ENCODE results near the gene INSL3. TPM values are rescaled to one million over a fixed set of nuclear protein-coding genes. Genes with fewer than 3 reads are reported as not detected.

INSL3 gene
- total RNA-seq (2022; extraction: Qiagen RNA extraction; ENCODE audit: low read depth): 0.30 to 0.59 TPM (median 0.52 TPM) in 5 replicates

GRCh38 chr19:17821190-17821589 lies at the start of gene INSL3:
Gene INSL3 (minus strand): TSS chr19:17821519. CDS start chr19:17821506, 13 bp downstream.

GRCh38 chr19:17859533-17860330 lies 38.4 kb upstream of the INSL3 start, which contains the start of gene RPL18A:
Gene RPL18A (plus strand): TSS chr19:17859910. CDS start chr19:17859957, 47 bp downstream.

GRCh38 chr19:17847538-17848366 lies 26.4 kb upstream of the INSL3 start, which contains the start of gene JAK3:
Gene JAK3 (minus strand): TSS chr19:17847982. CDS start chr19:17844417, 3,565 bp downstream.

GRCh38 chr19:17794731-17795494 lies 26.4 kb downstream of the INSL3 start, which contains the start of gene B3GNT3:
Gene B3GNT3 (plus strand): TSS chr19:17795138. CDS start chr19:17807808, 12,670 bp downstream.

Other genes with a start within 250 kb of the INSL3 start
- gene UNC13A, start 133.2 kb downstream of the INSL3 start, total RNA-seq (2022; extraction: Qiagen RNA extraction; ENCODE audit: low read depth): 1.6 to 2.2 TPM (median 1.8 TPM) in 5 replicates
- gene MAP1S, start 102.0 kb downstream of the INSL3 start, total RNA-seq (2022; extraction: Qiagen RNA extraction; ENCODE audit: low read depth): 26.1 to 33.6 TPM (median 30.2 TPM) in 5 replicates
- gene FCHO1, start 70.0 kb downstream of the INSL3 start, total RNA-seq (2022; extraction: Qiagen RNA extraction; ENCODE audit: low read depth): 16.5 to 22.2 TPM (median 19.9 TPM) in 5 replicates
- gene B3GNT3, start 26.4 kb downstream of the INSL3 start, total RNA-seq (2022; extraction: Qiagen RNA extraction; ENCODE audit: low read depth): 3.2 to 4.3 TPM (median 3.9 TPM) in 5 replicates
- gene JAK3, start 26.5 kb upstream of the INSL3 start, total RNA-seq (2022; extraction: Qiagen RNA extraction; ENCODE audit: low read depth): 0.20 to 0.43 TPM (median 0.26 TPM) in 5 replicates
- gene RPL18A, start 38.4 kb upstream of the INSL3 start, total RNA-seq (2022; extraction: Qiagen RNA extraction; ENCODE audit: low read depth): 2,010 to 2,240 TPM (median 2,067 TPM) in 5 replicates
- 0.13 to 0.24 TPM (median 0.13 TPM) in 5 replicates for gene SLC5A5, start 50.4 kb upstream of the INSL3 start, total RNA-seq (2022; extraction: Qiagen RNA extraction; ENCODE audit: low read depth)
- 87.8 to 113 TPM (median 92.8 TPM) in 5 replicates for gene CCDC124, start 111.5 kb upstream of the INSL3 start, total RNA-seq (2022; extraction: Qiagen RNA extraction; ENCODE audit: low read depth)
- gene KCNN1, start 145.6 kb upstream of the INSL3 start, total RNA-seq (2022; extraction: Qiagen RNA extraction; ENCODE audit: low read depth): 0.22 to 0.76 TPM (median 0.63 TPM) in 5 replicates
- 21.0 to 28.4 TPM (median 25.9 TPM) in 5 replicates for gene ARRDC2, start 186.7 kb upstream of the INSL3 start, total RNA-seq (2022; extraction: Qiagen RNA extraction; ENCODE audit: low read depth)

Measured in A549 treated with DMSO at 1 μM for 4 hours (cell line).